ENCODE data around the gene TOMM34.

Gene TOMM34

DNA sequence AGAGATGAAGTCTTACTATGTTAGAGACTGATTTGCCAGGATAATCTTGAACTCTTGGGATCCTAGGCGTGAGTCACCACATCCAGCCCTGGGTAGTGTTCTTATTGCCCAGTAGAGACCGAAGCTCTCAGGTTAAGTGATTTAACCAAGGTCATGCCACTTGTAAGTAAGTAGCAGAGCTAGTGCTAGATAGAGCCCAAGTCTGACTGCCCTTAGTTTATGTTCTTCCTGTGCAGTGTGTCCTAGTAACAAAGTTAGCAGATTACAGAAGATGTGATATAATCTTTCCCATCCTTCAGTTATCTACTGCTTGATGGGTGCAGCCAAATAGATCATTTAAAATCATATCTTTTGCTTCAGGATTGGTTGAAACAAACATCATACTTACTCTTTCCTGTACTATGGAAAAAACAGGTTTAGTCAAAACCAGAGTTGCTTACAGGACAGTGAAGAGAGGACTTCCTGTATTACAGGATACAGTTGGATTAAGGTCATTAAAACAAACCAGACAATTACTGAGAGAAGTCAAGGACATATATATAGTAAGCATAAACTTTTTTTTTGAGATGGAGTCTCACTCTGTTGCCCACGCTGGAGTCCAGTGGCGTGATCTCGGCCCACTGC is 59.9 kb downstream of the TOMM34 start:
- no peak for FAIRE-seq
- no peak for DNase-seq (ENCODE audit: extremely low spot score, insufficient read length, low read depth)

DNA sequence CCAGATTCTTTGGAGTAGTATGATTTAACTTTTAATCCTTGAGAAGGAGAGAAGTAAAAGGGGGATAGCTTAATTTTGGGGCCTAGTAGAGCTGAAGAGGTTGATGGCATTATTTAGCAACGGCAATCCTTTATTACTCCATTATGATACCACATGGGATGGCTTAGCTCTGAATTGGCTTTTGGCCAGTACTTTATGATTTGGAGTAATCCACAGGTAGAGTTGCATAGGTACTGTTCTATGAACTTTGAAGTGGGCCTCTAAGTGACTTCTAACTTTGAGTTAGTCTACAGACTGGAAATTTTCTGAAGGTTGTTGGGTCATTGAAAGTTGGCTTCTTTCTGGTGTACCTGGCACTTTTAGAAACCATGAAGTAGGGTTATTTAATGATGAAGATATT is 63.1 kb downstream of the TOMM34 start:
- FAIRE-seq: no peak
- no peak for DNase-seq (ENCODE audit: extremely low spot score, insufficient read length, low read depth)

DNA sequence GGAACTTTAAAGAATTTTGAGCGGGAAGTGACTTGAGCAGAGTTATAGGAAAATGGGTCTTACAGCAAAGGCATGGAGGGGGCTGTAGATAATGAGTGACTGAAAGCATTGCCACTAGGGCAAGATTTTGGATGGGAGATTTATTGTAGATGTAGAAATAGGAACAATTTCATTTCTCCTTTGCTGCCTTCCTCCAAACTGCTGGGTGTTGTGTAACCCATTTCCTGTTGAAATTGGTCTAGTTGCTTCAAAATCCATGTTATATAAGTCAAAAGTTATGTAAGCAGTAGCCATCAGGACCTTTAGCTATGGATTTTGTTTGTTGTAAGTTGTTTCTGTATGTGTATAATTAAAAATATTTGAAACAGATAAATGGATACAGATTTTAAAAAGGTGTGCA is 63.6 kb downstream of the TOMM34 start:
- DNase-seq (ENCODE audit: extremely low spot score, insufficient read length, low read depth) (no peak), FAIRE-seq (no peak)

DNA sequence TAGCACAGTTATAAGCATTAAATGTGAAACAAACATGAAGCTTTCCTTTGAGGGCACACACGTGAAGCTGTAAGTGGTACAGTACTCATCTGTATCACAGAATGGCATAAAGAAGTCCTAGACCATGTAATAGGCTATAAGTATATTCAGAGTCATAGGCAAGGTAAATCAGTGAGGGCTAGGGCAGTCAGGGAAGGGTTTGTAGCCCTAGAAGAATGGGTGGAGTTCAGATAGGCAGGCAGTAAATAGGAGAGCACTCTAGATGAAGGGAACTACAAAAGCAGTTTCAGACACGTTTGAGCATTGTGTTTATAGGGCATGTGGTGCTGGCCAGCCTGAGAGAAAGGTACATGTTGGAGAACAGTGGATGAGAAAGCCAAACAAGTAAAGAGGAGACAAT is 65.2 kb downstream of the TOMM34 start:
- FAIRE-seq (no peak), DNase-seq (ENCODE audit: extremely low spot score, insufficient read length, low read depth) (no peak)
